T-helper 1 cell (primary cell): ENCODE results near the gene CRYGS.
"Not testable (repeated sequence)": the region's sequence is repeated elsewhere in the genome, so short reads cannot be mapped to it uniquely, and the experiment has no call there.

ENCODE experiments used
- DNase-seq, 5 donors: peaks; one replicate each; pipeline ENCODE4 v3.0.0-alpha.2; 2012 to 2020

The CRYGS gene

GRCh38 chr3:186552408-186553031, 8.3 kb upstream of the CRYGS start:
- no peak for DNase-seq

GRCh38 chr3:186551387-186551786, 7.2 kb upstream of the CRYGS start:
- DNase-seq, result no peak

- DNase-seq, result no peak
Measured at GRCh38 chr3:186549497-186549896, 5.3 kb upstream of the CRYGS start.

GRCh38 chr3:186540835-186541226, 3.3 kb downstream of the CRYGS start:
- DNase-seq, result no peak

GRCh38 chr3:186540221-186540834, 3.9 kb downstream of the CRYGS start:
- DNase-seq, result peak; percentile 54 to 81 (median 72)

- no peak for DNase-seq
Measured at GRCh38 chr3:186538779-186539178, 5.4 kb downstream of the CRYGS start.

- no peak for DNase-seq
Measured at GRCh38 chr3:186536883-186537844, 7.0 kb downstream of the CRYGS start.

- peak in 4 of 5 donors; percentile 7 to 50 (median 18) for DNase-seq
Measured at GRCh38 chr3:186534113-186534669, 10.0 kb downstream of the CRYGS start.

- no peak for DNase-seq
Measured at GRCh38 chr3:186532598-186533072, 11.5 kb downstream of the CRYGS start.

- DNase-seq, result not testable (repeated sequence)
Measured at GRCh38 chr3:186531694-186532093, 12.5 kb downstream of the CRYGS start.

- DNase-seq, result no peak
Measured at GRCh38 chr3:186530415-186530814, 13.8 kb downstream of the CRYGS start.

- no peak for DNase-seq
Measured at GRCh38 chr3:186529201-186529999, 14.8 kb downstream of the CRYGS start.

- no peak for DNase-seq
Measured at GRCh38 chr3:186526256-186526606, 17.9 kb downstream of the CRYGS start.

GRCh38 chr3:186525369-186526255, 18.6 kb downstream of the CRYGS start:
- no peak for DNase-seq

GRCh38 chr3:186524616-186525015, 19.6 kb downstream of the CRYGS start:
- DNase-seq, result no peak

GRCh38 chr3:186523434-186523833, 20.7 kb downstream of the CRYGS start:
- DNase-seq, result no peak

- no peak for DNase-seq
Measured at GRCh38 chr3:186523022-186523421, 21.2 kb downstream of the CRYGS start.

GRCh38 chr3:186520957-186521842, 23.0 kb downstream of the CRYGS start:
- peak in 1 of 5 donors; percentile 74 for DNase-seq

- DNase-seq, result no peak
Measured at GRCh38 chr3:186520431-186520830, 23.7 kb downstream of the CRYGS start.

GRCh38 chr3:186519021-186519658, 25.0 kb downstream of the CRYGS start:
- DNase-seq, result peak; percentile 28 to 89 (median 47)
